NB4 (cell line): Measurements from ENCODE around the gene KLHDC8B.

ENCODE experiments used
- CTCF ChIP-seq: IDR thresholded peaks from one replicate; pipeline ENCODE4 v1.5.1; 2012; ENCODE audit warnings: low read depth, low read length
- POLR2A ChIP-seq: IDR thresholded peaks from 2 replicates; pipeline ENCODE4 v1.6.1; 2011; ENCODE audit warnings: mild to moderate bottlenecking; ENCODE audit not compliant: insufficient read length; ENCODE audit errors: extremely low read depth

DNA sequence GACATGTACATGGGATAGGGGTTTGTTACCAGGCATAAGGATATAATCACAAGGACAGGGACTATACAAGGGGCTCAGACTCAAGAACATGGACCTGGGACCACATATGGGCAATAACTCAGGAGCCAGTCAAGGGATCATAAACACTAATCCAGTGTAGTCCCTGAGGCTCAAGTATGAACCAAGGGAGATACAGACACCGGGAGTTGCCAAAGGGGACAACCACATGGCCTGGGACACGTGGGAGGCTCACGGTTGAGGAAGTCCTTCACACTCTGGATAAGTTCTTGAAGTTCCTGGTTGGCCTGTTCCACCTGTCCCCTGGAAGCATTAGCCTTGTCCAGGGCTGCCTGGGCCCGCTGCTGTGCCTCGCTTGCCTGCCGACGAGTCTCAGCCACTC lies 48.9 kb upstream of the KLHDC8B start:
- TF ChIP-seq POLR2A (no peak), CTCF (no peak)
